PC-3 (cell line): ENCODE data around the gene SCARB1. TPM values are rescaled to one million over a fixed set of nuclear protein-coding genes. Genes with fewer than 3 reads are reported as not detected.

Experiments
- ATAC-seq: fragments of 200-7000 bp; cut with Tn5 transposase; 2 replicates; pipeline ENCODE4 v1.9.1; 2020; ENCODE audit warnings: mild to moderate bottlenecking, moderate library complexity
- BruUV-seq: library from RNA; stranded (reverse); fragments of 400-500 nt; replicated peaks from 2 replicates; lab custom pipeline; 2021; lab: Mats Ljungman, UMichigan
- CTCF ChIA-PET: fragments of 300-600 bp; sonication (Branson Sonifier 250); formaldehyde crosslinking; loops from one replicate; lab custom pipeline; 2022; ENCODE audit warnings: antibody characterized with exemption; lab: Charles Lee
- POLR2A ChIA-PET: fragments of 300-600 bp; sonication (Branson Sonifier 250); formaldehyde crosslinking; loops from one replicate; lab custom pipeline; 2022; ENCODE audit warnings: antibody characterized with exemption; ENCODE audit not compliant: unreplicated experiment; lab: Charles Lee
- DNase-seq: peaks from one replicate; pipeline ENCODE4 v3.0.0-alpha.2; 2015
- H2AFZ ChIP-seq: fragments of 300-600 bp; sonication (generic); 2 replicates; pipeline ENCODE4 v1.6.0; 2016; ENCODE audit warnings: antibody characterized with exemption, low read length
- H3F3A ChIP-seq: fragments of 300-600 bp; sonication (generic); one replicate; pipeline ENCODE4 v1.6.0; 2017; ENCODE audit warnings: antibody characterized with exemption, low read length, control low read depth, mild to moderate bottlenecking; ENCODE audit not compliant: unreplicated experiment
- H3K27ac ChIP-seq: fragments of 300-600 bp; sonication (generic); 2 replicates; pipeline ENCODE4 v1.5.1; 2016; ENCODE audit warnings: mild to moderate bottlenecking, low read length
- H3K27me3 ChIP-seq: fragments of 300-600 bp; sonication (generic); 2 replicates; pipeline ENCODE4 v1.6.1; 2016; ENCODE audit warnings: low read length, mixed read lengths
- H3K36me3 ChIP-seq: fragments of 300-600 bp; sonication (generic); 2 replicates; pipeline ENCODE4 v1.6.1; 2016; ENCODE audit warnings: low read depth, mixed run types, low read length, mixed read lengths
- H3K4me1 ChIP-seq: fragments of 300-600 bp; sonication (generic); 2 replicates; pipeline ENCODE4 v1.5.1; 2016; ENCODE audit warnings: low read length; ENCODE audit not compliant: insufficient read depth
- H3K4me2 ChIP-seq: fragments of 300-600 bp; sonication (generic); 2 replicates; pipeline ENCODE4 v1.6.0; 2016; ENCODE audit warnings: low read length
- H3K4me3 ChIP-seq: fragments of 300-600 bp; sonication (generic); 2 replicates; pipeline ENCODE4 v1.5.1; 2016; ENCODE audit warnings: mild to moderate bottlenecking, low read length, mixed read lengths
- H3K79me2 ChIP-seq: fragments of 300-600 bp; sonication (generic); 2 replicates; pipeline ENCODE4 v1.6.1; 2017; ENCODE audit warnings: low read length, mixed read lengths
- H3K9ac ChIP-seq: fragments of 300-600 bp; sonication (generic); 2 replicates; pipeline ENCODE4 v1.6.0; 2016; ENCODE audit warnings: mild to moderate bottlenecking, low read length
- H3K9me2 ChIP-seq: fragments of 300-600 bp; sonication (generic); replicated peaks from 2 replicates; pipeline ENCODE4 v1.6.1; 2016; ENCODE audit warnings: mixed run types, low read length, mixed read lengths
- H3K9me3 ChIP-seq: fragments of 300-600 bp; sonication (generic); 2 replicates; pipeline ENCODE4 v1.6.1; 2016; ENCODE audit warnings: low read length, mixed read lengths
- H4K20me1 ChIP-seq: fragments of 300-600 bp; sonication (generic); 2 replicates; pipeline ENCODE4 v1.6.1; 2016; ENCODE audit warnings: low read length, mixed read lengths
- EZH2 ChIP-seq: fragments of 300-600 bp; sonication (generic); IDR thresholded peaks from one replicate; pipeline ENCODE4 v1.6.1; 2017; ENCODE audit warnings: antibody characterized with exemption, mild to moderate bottlenecking, low read length; ENCODE audit not compliant: unreplicated experiment
- EZH2phosphoT487 ChIP-seq: fragments of 300-600 bp; sonication (generic); IDR thresholded peaks from 2 replicates; pipeline ENCODE4 v1.6.1; 2018; ENCODE audit warnings: mild to moderate bottlenecking, antibody characterized with exemption, low read length, borderline replicate concordance
- intact Hi-C: fragments of 100-400 bp; cut with micrococcal nuclease; formaldehyde crosslinking; loops from 2 replicates; pipeline ENCODE4 v1.9.0; 2023
- total RNA-seq: library from RNA; depleted of rRNA; stranded (reverse); fragments of >200 nt; gene quantifications from 2 replicates; pipeline ENCODE4 v1.2.3, GENCODE V29; 2014
- TF ChIP-seq, protein P1 (sequence below): fragments of 300-600 bp; sonication (generic); conservative IDR thresholded peaks from 2 replicates; pipeline ENCODE4 v1.5.1; 2017; ENCODE audit warnings: antibody characterized with exemption, low read depth, mild to moderate bottlenecking, low read length

The SCARB1 gene
- total RNA-seq, 1 experiment from 2014 or later: 79.1 TPM

DNA sequence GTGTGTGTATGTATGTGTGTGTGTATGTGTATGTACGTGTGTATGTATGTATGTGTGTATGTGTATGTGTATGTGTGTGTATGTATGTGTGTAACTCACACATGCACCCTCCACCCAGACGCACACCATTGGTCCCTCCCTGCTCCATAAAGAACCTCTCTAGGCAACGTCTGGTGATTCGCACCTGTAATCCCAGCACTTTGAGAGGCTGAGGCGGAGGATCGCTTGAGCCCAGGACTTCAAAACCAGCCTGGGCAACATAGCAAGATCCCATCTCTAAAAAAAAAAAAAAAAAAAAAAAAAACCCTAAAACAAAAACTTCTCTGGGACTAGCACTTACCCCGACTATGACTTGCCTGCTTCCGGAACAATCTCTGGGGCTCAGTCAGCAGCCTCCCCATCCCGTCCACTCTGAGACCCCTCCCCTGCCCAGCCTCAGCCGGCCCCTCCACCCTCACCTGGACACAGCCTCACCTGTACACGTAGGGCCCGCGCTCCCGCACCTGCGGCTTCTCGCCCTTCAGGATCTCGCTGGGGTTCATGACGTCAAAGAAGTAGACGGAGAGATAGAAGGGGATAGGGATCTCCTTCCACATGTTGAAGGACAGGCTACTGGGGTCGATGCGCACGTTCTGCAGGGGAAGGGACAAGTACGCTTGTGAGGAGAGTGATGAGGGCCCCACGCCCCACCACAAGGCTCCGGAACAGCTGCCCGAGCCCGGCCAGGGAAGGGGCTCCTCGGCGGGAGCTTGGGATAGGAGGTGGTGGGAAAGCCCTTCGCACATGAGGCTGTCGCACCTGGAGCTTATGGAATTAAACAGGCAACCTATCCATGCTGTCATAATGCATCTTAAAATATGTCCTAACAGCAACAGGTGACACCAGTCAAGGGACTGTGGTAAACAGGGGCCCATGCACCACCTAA, 46.3 kb downstream of the SCARB1 start:
- POLR2A ChIA-PET: no interaction called here
- no peaks in the 10 kb centered on the region for H3K9me2 ChIP-seq
- H3K4me3 ChIP-seq: no peak overlapping the region
- H3K4me2 ChIP-seq: no peak overlapping the region
- CTCF ChIA-PET: interaction anchor here (0.6 kb wide), 1 partner anchor 533 kb away, joined by 4 read pairs; no protein-coding TSS in a partner anchor
- peaks cover 29% of the 10 kb centered on the region for H3K79me2 ChIP-seq
- H3K27ac ChIP-seq: no peak overlapping the region
- no peak overlapping the region for H3K9ac ChIP-seq
- H3F3A ChIP-seq: no peaks in the 10 kb centered on the region
- DNase-seq (no peak), ATAC-seq (no peak)
- no peaks in the 10 kb centered on the region for H3K9me3 ChIP-seq
- BruUV-seq: no TSS peak
- no peaks in the 10 kb centered on the region for H3K27me3 ChIP-seq
- H2AFZ ChIP-seq: no peak overlapping the region
- H3K4me1 ChIP-seq: no peaks in the 10 kb centered on the region
- peaks cover 20% of the 10 kb centered on the region for H3K36me3 ChIP-seq
- TF ChIP-seq EZH2phosphoT487 (no peak), EZH2 (no peak)
- TF ChIP-seq, protein P1, sequence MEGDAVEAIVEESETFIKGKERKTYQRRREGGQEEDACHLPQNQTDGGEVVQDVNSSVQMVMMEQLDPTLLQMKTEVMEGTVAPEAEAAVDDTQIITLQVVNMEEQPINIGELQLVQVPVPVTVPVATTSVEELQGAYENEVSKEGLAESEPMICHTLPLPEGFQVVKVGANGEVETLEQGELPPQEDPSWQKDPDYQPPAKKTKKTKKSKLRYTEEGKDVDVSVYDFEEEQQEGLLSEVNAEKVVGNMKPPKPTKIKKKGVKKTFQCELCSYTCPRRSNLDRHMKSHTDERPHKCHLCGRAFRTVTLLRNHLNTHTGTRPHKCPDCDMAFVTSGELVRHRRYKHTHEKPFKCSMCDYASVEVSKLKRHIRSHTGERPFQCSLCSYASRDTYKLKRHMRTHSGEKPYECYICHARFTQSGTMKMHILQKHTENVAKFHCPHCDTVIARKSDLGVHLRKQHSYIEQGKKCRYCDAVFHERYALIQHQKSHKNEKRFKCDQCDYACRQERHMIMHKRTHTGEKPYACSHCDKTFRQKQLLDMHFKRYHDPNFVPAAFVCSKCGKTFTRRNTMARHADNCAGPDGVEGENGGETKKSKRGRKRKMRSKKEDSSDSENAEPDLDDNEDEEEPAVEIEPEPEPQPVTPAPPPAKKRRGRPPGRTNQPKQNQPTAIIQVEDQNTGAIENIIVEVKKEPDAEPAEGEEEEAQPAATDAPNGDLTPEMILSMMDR: no peak
- intact Hi-C loops: no loop called here
- H4K20me1 ChIP-seq: no peaks in the 10 kb centered on the region

DNA sequence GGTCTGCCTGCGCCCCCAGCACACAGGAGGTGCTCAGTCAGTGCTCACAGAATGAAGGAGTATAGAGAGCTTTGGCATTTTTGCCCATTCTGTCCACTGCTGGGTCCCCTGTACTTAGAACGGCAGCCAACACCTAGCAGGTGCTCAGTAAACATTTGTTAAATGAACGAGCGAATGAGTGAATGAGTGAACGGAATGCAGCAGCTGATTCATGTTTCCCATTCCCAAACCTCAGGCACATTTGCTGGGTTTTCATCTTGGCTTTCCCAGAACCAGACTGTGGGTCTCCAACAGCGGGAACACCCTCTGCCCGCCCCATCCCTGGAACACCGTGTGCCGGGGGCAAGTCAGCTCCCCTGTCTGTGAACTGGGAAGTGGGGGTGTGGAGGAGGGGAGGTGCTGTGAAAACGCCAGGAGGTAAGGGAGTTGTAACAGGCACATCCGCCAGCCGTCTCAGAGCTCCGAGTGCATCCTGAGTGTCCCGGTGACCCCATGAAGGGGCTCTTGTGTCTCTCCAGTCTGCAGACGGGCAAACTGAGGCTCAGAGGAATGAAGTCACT, 47.3 kb downstream of the SCARB1 start:
- no peak overlapping the region for H3K9ac ChIP-seq
- no peaks in the 10 kb centered on the region for H4K20me1 ChIP-seq
- no peaks in the 10 kb centered on the region for H3F3A ChIP-seq
- ATAC-seq: no peak
- ChIA-PET CTCF (no interaction called here), POLR2A (no interaction called here)
- DNase-seq: no peak
- H3K4me1 ChIP-seq: no peaks in the 10 kb centered on the region
- peaks cover 23% of the 10 kb centered on the region for H3K36me3 ChIP-seq
- no peaks in the 10 kb centered on the region for H3K27me3 ChIP-seq
- no peaks in the 10 kb centered on the region for H3K9me2 ChIP-seq
- no peaks in the 10 kb centered on the region for H3K9me3 ChIP-seq
- H3K4me3 ChIP-seq: no peak overlapping the region
- no TSS peak for BruUV-seq
- TF ChIP-seq EZH2: no peak
- TF ChIP-seq, protein P1: no peak
- TF ChIP-seq EZH2phosphoT487: no peak
- no peak overlapping the region for H3K27ac ChIP-seq
- peaks cover 20% of the 10 kb centered on the region for H3K79me2 ChIP-seq
- no peak overlapping the region for H2AFZ ChIP-seq
- intact Hi-C loops: no loop called here
- no peak overlapping the region for H3K4me2 ChIP-seq
